Smooth muscle cell (in vitro differentiated cells): ENCODE data around the gene FOXE1. TPM values are rescaled to one million over a fixed set of nuclear protein-coding genes. Genes with fewer than 3 reads are reported as not detected.

Experiments
- DNase-seq: peaks from one replicate; lab custom pipeline; 2025; ENCODE audit not compliant: unreplicated experiment; lab: John Stamatoyannopoulos, UW
- H2AFZ ChIP-seq: fragments of 200-600 bp; sonication (generic); 2 replicates; pipeline ENCODE4 v1.6.0; 2016; ENCODE audit warnings: antibody characterized with exemption, low read depth, mild to moderate bottlenecking
- H3F3A ChIP-seq: fragments of 200-600 bp; sonication (generic); 2 replicates; pipeline ENCODE4 v1.6.0; 2017; ENCODE audit warnings: antibody characterized with exemption, low read depth
- H3K27ac ChIP-seq: fragments of 200-600 bp; sonication (generic); 2 replicates; pipeline ENCODE4 v1.5.1; 2016; ENCODE audit warnings: low read depth, mild to moderate bottlenecking
- H3K27me3 ChIP-seq: fragments of 200-600 bp; sonication (generic); 2 replicates; pipeline ENCODE4 v1.6.1; 2016; ENCODE audit warnings: low read depth, mild to moderate bottlenecking
- H3K36me3 ChIP-seq: fragments of 200-600 bp; sonication (generic); 2 replicates; pipeline ENCODE4 v1.5.1; 2016; ENCODE audit warnings: low read depth
- H3K4me1 ChIP-seq: fragments of 200-600 bp; sonication (generic); 2 replicates; pipeline ENCODE4 v1.5.1; 2016; ENCODE audit warnings: low read depth
- H3K4me2 ChIP-seq: fragments of 200-600 bp; sonication (generic); 2 replicates; pipeline ENCODE4 v1.6.0; 2016; ENCODE audit warnings: mild to moderate bottlenecking
- H3K4me3 ChIP-seq: fragments of 200-600 bp; sonication (generic); 2 replicates; pipeline ENCODE4 v1.5.1; 2016; ENCODE audit warnings: mild to moderate bottlenecking
- H3K79me2 ChIP-seq: fragments of 200-600 bp; sonication (generic); 2 replicates; pipeline ENCODE4 v1.6.0; 2016; ENCODE audit warnings: low read depth, mild to moderate bottlenecking
- H3K9ac ChIP-seq: fragments of 200-600 bp; sonication (generic); 2 replicates; pipeline ENCODE4 v1.6.0; 2016; ENCODE audit warnings: low read depth
- H3K9me3 ChIP-seq: fragments of 200-600 bp; sonication (generic); replicated peaks from 2 replicates; pipeline ENCODE4 v1.5.1; 2016; ENCODE audit warnings: low read depth
- H4K20me1 ChIP-seq: fragments of 200-600 bp; sonication (generic); 2 replicates; pipeline ENCODE4 v1.6.0; 2016; ENCODE audit warnings: low read depth
- WGBS: methylation state at CpG from one replicate; pipeline ENCODE4 v1.1.7; 2016; ENCODE audit warnings: low lambda C conversion rate; 5-methylcytosine and 5-hydroxymethylcytosine counted together
- polyA plus RNA-seq: library from polyadenylated mRNA; unstranded; fragments of >200 nt; fragmentation: Nextera tagmentation; extraction: Ambion mirVana; gene quantifications from 2 replicates; pipeline ENCODE4 v1.2.1, GENCODE V29; 2016
- total RNA-seq: library from RNA; depleted of rRNA; stranded (reverse); fragments of >200 nt; gene quantifications from 2 replicates; pipeline ENCODE4 v1.2.3, GENCODE V29; 2014
- TF ChIP-seq, protein P1 (sequence below): fragments of 200-600 bp; sonication (generic); IDR thresholded peaks from 2 replicates; pipeline ENCODE4 v1.5.1; 2017; ENCODE audit warnings: borderline replicate concordance, mild to moderate bottlenecking, antibody characterized with exemption; ENCODE audit not compliant: insufficient read depth, poor library complexity, severe bottlenecking

FOXE1 gene
- total and polyA plus RNA-seq, 2 experiments from 2014 or later, result not detected

DNA sequence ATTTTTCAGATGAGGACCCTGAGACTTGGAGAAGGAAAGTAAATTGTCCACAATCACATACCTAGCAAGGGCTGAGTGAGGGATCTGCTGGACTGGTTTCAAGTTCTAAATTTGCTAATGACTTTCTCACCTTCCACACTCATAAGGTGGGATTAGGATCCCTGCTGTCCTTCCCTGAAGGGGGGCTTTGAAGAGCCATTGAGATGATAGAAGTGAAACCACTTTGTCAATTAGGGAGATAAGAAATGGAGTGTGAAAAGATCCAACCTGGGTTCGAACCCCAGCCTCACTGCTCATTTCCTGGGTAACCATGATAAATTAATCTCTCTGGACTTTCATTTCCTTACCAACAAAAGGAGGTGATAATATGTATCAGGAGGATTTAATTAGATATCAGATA is 32.7 kb upstream of the FOXE1 start:
- H2AFZ ChIP-seq, result no peak overlapping the region
- no peaks in the 10 kb centered on the region for H3F3A ChIP-seq
- WGBS, result 78% methylated on average over 1 of the region's 1 CpG
- no peaks in the 10 kb centered on the region for H3K79me2 ChIP-seq
- no peak overlapping the region for H3K9ac ChIP-seq
- H3K27me3 ChIP-seq, result peaks cover 76% of the 10 kb centered on the region
- no peak overlapping the region for H3K27ac ChIP-seq
- no peaks in the 10 kb centered on the region for H3K4me1 ChIP-seq
- TF ChIP-seq, protein P1, sequence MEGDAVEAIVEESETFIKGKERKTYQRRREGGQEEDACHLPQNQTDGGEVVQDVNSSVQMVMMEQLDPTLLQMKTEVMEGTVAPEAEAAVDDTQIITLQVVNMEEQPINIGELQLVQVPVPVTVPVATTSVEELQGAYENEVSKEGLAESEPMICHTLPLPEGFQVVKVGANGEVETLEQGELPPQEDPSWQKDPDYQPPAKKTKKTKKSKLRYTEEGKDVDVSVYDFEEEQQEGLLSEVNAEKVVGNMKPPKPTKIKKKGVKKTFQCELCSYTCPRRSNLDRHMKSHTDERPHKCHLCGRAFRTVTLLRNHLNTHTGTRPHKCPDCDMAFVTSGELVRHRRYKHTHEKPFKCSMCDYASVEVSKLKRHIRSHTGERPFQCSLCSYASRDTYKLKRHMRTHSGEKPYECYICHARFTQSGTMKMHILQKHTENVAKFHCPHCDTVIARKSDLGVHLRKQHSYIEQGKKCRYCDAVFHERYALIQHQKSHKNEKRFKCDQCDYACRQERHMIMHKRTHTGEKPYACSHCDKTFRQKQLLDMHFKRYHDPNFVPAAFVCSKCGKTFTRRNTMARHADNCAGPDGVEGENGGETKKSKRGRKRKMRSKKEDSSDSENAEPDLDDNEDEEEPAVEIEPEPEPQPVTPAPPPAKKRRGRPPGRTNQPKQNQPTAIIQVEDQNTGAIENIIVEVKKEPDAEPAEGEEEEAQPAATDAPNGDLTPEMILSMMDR, result no peak
- no peaks in the 10 kb centered on the region for H3K36me3 ChIP-seq
- no peak for DNase-seq
- H3K9me3 ChIP-seq, result no peaks in the 10 kb centered on the region
- H3K4me3 ChIP-seq, result no peak overlapping the region
- no peaks in the 10 kb centered on the region for H4K20me1 ChIP-seq
- H3K4me2 ChIP-seq, result no peak overlapping the region

DNA sequence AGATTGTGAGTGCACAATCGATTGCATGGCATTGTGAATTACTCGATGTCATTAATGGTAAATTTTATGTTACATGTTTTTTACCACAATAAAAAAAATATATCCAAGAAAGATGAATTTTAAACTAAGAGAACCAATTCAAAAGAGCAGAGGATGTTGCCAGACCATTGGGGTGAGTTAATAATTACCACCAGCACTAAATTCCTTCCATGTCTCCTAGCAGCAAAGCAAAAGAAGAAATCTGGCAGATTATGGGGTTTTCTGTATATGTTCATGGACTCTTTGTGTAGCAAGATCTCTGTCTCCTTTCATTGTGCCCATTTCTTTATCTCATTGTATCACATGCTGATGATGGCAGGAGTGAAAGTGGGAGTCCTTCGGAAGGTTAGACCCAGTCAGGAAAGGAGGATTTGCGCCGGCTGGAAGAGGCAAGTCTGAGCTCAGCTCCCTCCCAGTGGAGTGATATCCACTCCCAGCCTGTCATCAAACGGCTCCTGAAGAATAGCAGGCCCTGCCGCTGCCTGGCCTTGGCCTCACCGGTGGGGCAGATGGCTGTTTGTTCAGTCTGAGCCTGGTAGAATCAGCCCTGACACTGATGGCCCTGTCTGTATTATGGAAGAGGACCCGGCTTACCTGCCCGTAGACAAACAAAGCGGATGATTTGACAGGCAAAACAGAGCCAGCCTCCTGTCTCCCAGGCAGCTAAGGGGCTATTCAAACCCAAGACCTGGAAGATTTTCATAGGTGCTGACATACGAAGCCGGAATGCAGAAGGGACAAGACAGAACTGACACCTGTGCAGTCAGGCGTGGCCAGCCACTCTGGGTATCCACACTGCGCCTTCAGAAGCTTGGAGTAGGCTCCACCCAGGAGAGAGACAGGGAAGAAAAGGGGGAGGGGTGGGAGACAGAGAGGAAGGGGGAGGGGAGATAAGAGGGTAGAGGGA is 21.9 kb upstream of the FOXE1 start:
- H3K36me3 ChIP-seq, result no peaks in the 10 kb centered on the region
- H3K4me2 ChIP-seq, result peak overlapping the region; percentile 65
- peaks cover 12% of the 10 kb centered on the region for H3K4me1 ChIP-seq
- H3K79me2 ChIP-seq, result no peaks in the 10 kb centered on the region
- peak overlapping the region; percentile 88 for H2AFZ ChIP-seq
- TF ChIP-seq, protein P1, result no peak
- DNase-seq, result no peak
- no peaks in the 10 kb centered on the region for H3K9me3 ChIP-seq
- H3K4me3 ChIP-seq, result peak overlapping the region; percentile 21
- H4K20me1 ChIP-seq, result no peaks in the 10 kb centered on the region
- no peak overlapping the region for H3K9ac ChIP-seq
- WGBS, result 30% methylated on average over 14 of the region's 15 CpGs
- no peak overlapping the region for H3K27ac ChIP-seq
- no peaks in the 10 kb centered on the region for H3F3A ChIP-seq
- peaks cover 47% of the 10 kb centered on the region for H3K27me3 ChIP-seq

DNA sequence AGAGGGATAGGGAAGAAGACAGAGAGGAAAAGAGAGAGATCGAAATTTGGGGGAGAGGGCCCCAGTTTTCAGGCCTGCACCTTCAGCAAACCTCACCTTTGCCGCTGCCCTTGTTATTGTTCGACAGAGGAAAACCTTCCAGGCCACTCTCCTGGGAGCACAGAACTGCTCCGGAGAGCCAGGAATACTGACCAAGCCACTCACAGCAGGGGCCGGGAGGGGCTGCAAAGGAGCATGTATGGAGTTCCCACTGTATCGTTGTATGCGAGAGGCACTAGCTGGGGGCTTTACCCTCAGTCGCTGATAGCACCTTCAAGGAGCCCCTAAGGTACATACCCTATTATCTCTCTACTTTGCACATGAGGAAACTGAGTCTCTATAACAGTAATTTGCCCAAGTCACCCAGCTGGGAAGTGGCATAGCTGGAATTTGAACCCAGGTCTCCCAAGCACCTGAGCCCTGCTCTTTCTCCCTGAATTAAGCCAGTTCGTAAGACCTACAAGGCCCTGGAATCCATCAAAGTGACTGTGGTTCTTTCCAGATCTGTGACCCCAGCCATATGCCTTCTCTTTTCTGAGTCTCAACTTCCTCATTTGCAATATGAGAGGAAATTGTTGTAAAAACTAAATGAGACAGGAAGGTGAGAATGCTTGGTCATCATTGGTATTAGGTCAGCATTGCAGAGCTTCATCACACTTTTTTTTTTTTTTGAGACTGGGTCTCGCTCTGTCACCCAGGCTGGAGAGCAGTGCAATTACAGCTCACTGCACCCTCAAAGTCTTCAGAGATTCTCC is 21.0 kb upstream of the FOXE1 start:
- Histone ChIP-seq H3K27ac (no peak overlapping the region), H3K27me3 (peaks cover 39% of the 10 kb centered on the region), H4K20me1 (no peaks in the 10 kb centered on the region), H2AFZ (no peak overlapping the region), H3K4me3 (no peak overlapping the region), H3K36me3 (no peaks in the 10 kb centered on the region), H3K79me2 (no peaks in the 10 kb centered on the region), H3K4me2 (no peak overlapping the region), H3K9me3 (no peaks in the 10 kb centered on the region), H3F3A (no peaks in the 10 kb centered on the region), H3K9ac (no peak overlapping the region), H3K4me1 (peaks cover 12% of the 10 kb centered on the region)
- TF ChIP-seq, protein P1, result no peak
- WGBS, result 53% methylated on average over 9 of the region's 10 CpGs
- no peak for DNase-seq
